Neural cell (in vitro differentiated cells): ENCODE data around the gene SCYL3. TPM values are rescaled to one million over a fixed set of nuclear protein-coding genes. Genes with fewer than 3 reads are reported as not detected.

Source experiments
- H2AFZ ChIP-seq: fragments of 200-600, 300-800 bp; sonication (generic), shearing (Covaris generic); 2 replicates; pipeline ENCODE4 v1.6.0; 2014; ENCODE audit warnings: low read depth, mild to moderate bottlenecking, antibody characterized with exemption, low read length, moderate library complexity
- H3F3A ChIP-seq: fragments of 200-600 bp; shearing (Covaris generic); 2 replicates; pipeline ENCODE4 v1.6.1; 2016; ENCODE audit warnings: mild to moderate bottlenecking, moderate library complexity, mixed read lengths, antibody characterized with exemption, low read length; ENCODE audit not compliant: insufficient read depth, poor library complexity, severe bottlenecking
- H3K27ac ChIP-seq: fragments of 200-600, 300-800 bp; sonication (generic), shearing (Covaris generic); 2 replicates; pipeline ENCODE4 v1.5.1; 2014; ENCODE audit warnings: mild to moderate bottlenecking, low read length, moderate library complexity
- H3K27me3 ChIP-seq: fragments of 300-800, 200-600 bp; sonication (generic), shearing (Covaris generic); 2 replicates; pipeline ENCODE4 v1.6.0; 2014; ENCODE audit warnings: mild to moderate bottlenecking, low read depth, low read length, moderate library complexity; ENCODE audit not compliant: insufficient read depth
- H3K36me3 ChIP-seq: fragments of 300-800, 200-600 bp; sonication (generic), shearing (Covaris generic); 2 replicates; pipeline ENCODE4 v1.5.1; 2014; ENCODE audit warnings: mild to moderate bottlenecking, antibody characterized with exemption, low read length, moderate library complexity; ENCODE audit not compliant: insufficient read depth
- H3K4me2 ChIP-seq: fragments of 300-800, 200-600 bp; sonication (generic), shearing (Covaris generic); 2 replicates; pipeline ENCODE4 v1.6.0; 2014; ENCODE audit warnings: mild to moderate bottlenecking, low read length
- H3K4me3 ChIP-seq: fragments of 300-800, 200-600 bp; sonication (generic), shearing (Covaris generic); 2 replicates; pipeline ENCODE4 v1.5.1; 2014; ENCODE audit warnings: mild to moderate bottlenecking, low read length, moderate library complexity
- H3K79me2 ChIP-seq: fragments of 200-600 bp; shearing (Covaris generic); replicated peaks from 2 replicates; pipeline ENCODE4 v1.6.0; 2014; ENCODE audit warnings: mild to moderate bottlenecking, low read length, moderate library complexity; ENCODE audit not compliant: insufficient read depth
- H3K9ac ChIP-seq: fragments of 300-800, 200-600 bp; sonication (generic), shearing (Covaris generic); 2 replicates; pipeline ENCODE4 v1.6.1; 2016; ENCODE audit warnings: mild to moderate bottlenecking, low read length, mixed read lengths
- H3K9me2 ChIP-seq: fragments of 200-600 bp; shearing (Covaris generic); 2 replicates; pipeline ENCODE4 v1.6.1; 2016; ENCODE audit warnings: mild to moderate bottlenecking, low read length, mixed read lengths; ENCODE audit not compliant: insufficient read depth
- H3K9me3 ChIP-seq: fragments of 200-600, 300-800 bp; sonication (generic), shearing (Covaris generic); 2 replicates; pipeline ENCODE4 v1.6.1; 2016; ENCODE audit warnings: mild to moderate bottlenecking, mixed run types, low read length, moderate library complexity, mixed read lengths
- H4K20me1 ChIP-seq: fragments of 200-600 bp; shearing (Covaris generic); 2 replicates; pipeline ENCODE4 v1.6.1; 2016; ENCODE audit warnings: mild to moderate bottlenecking, mixed run types; ENCODE audit not compliant: insufficient read depth
- EP300 ChIP-seq: fragments of 450-650 bp; conservative IDR thresholded peaks from 2 replicates; pipeline ENCODE4 v1.6.1; 2014; ENCODE audit warnings: antibody characterized with exemption, mild to moderate bottlenecking, moderate library complexity; ENCODE audit not compliant: poor library complexity, severe bottlenecking
- EZH2 ChIP-seq: fragments of 200-600, 300-800 bp; shearing (Covaris generic), sonication (generic); IDR thresholded peaks from 2 replicates; pipeline ENCODE4 v1.6.1; 2014; ENCODE audit warnings: antibody characterized with exemption, low read length, borderline replicate concordance, mild to moderate bottlenecking; ENCODE audit not compliant: insufficient read depth, poor library complexity, severe bottlenecking
- MXI1 ChIP-seq: fragments of 450-650 bp; conservative IDR thresholded peaks from 2 replicates; pipeline ENCODE4 v1.6.1; 2014; ENCODE audit warnings: antibody characterized with exemption, mild to moderate bottlenecking; ENCODE audit not compliant: poor library complexity, severe bottlenecking
- POLR2AphosphoS5 ChIP-seq: IDR thresholded peaks from 2 replicates; pipeline ENCODE4 v1.6.1; 2012
- RAD21 ChIP-seq: fragments of 450-650 bp; conservative IDR thresholded peaks from 2 replicates; pipeline ENCODE4 v1.6.1; 2014; ENCODE audit warnings: antibody characterized with exemption, mild to moderate bottlenecking, moderate library complexity
- SMC3 ChIP-seq: fragments of 450-650 bp; conservative IDR thresholded peaks from 2 replicates; pipeline ENCODE4 v1.6.1; 2014; ENCODE audit warnings: antibody characterized with exemption, mild to moderate bottlenecking, moderate library complexity; ENCODE audit not compliant: poor library complexity
- TAF1 ChIP-seq: IDR thresholded peaks from 2 replicates; pipeline ENCODE4 v1.6.1; 2012; ENCODE audit warnings: low read depth
- polyA plus RNA-seq: library from polyadenylated mRNA; depleted of rRNA; stranded (reverse); fragments of >200 nt; gene quantifications from 2 replicates; pipeline ENCODE4 v1.2.3, GENCODE V29; 2014
- TF ChIP-seq, protein P1 (sequence below): fragments of 450-650 bp; IDR thresholded peaks from 2 replicates; pipeline ENCODE4 v1.5.1; 2014; ENCODE audit warnings: antibody characterized with exemption, mild to moderate bottlenecking, moderate library complexity; ENCODE audit not compliant: poor library complexity, severe bottlenecking
- TF ChIP-seq, protein P2 (sequence below): IDR thresholded peaks from 2 replicates; pipeline ENCODE4 v1.6.1; 2012; ENCODE audit warnings: borderline replicate concordance

Gene SCYL3
- polyA plus RNA-seq, 1 donor from 2014 or later, result 13.1 TPM

DNA sequence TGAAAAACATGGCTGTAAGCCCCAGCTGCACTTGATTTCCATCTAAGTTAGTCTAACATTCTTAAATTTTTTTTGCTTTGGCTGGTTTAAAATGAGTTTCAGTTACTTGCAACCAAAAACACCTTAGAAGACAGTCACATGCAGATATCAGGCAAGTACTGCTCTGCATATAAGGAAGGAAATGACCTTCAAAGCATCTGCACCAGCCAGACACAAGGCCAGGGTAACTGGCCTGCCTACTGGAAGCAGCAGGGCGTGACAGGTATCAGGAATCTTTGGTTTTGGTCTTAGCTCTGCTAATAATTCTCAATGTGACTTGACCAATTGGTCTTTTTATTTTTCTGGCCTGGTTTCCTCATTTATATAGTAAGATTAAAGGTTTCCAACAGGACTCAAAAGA is 33.5 kb downstream of the SCYL3 start:
- no peaks in the 10 kb centered on the region for H3F3A ChIP-seq

DNA sequence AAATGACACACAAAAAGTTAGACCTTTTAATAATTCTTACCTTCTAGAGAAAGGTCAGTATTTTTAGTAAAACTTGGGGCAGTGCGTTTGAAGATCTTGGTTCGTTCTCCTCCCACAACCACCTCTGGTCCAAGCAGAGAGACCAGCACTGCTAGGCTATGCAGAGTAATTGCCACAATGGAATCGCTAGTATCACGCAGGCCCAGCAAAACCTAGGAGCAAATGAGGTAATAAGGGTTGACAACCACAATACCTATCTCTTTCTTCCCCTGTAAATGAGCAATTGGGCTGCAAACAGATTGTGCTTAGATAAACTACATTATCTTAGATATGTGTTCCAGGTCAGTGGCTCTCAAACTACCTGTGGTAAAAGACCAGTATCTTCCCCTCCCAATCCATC is 34.7 kb downstream of the SCYL3 start:
- Histone ChIP-seq H3K27ac (no peak overlapping the region), H3F3A (no peaks in the 10 kb centered on the region), H3K9me2 (no peaks in the 10 kb centered on the region), H3K4me3 (no peak overlapping the region), H4K20me1 (no peaks in the 10 kb centered on the region), H3K4me2 (no peak overlapping the region), H3K27me3 (no peaks in the 10 kb centered on the region), H2AFZ (no peak overlapping the region), H3K9ac (no peak overlapping the region), H3K36me3 (peaks cover 13% of the 10 kb centered on the region), H3K9me3 (no peaks in the 10 kb centered on the region), H3K79me2 (no peaks in the 10 kb centered on the region)
- TF ChIP-seq POLR2AphosphoS5 (no peak), TAF1 (no peak), EZH2 (no peak), SMC3 (no peak), EP300 (no peak), RAD21 (no peak), MXI1 (no peak)
- TF ChIP-seq, protein P1, sequence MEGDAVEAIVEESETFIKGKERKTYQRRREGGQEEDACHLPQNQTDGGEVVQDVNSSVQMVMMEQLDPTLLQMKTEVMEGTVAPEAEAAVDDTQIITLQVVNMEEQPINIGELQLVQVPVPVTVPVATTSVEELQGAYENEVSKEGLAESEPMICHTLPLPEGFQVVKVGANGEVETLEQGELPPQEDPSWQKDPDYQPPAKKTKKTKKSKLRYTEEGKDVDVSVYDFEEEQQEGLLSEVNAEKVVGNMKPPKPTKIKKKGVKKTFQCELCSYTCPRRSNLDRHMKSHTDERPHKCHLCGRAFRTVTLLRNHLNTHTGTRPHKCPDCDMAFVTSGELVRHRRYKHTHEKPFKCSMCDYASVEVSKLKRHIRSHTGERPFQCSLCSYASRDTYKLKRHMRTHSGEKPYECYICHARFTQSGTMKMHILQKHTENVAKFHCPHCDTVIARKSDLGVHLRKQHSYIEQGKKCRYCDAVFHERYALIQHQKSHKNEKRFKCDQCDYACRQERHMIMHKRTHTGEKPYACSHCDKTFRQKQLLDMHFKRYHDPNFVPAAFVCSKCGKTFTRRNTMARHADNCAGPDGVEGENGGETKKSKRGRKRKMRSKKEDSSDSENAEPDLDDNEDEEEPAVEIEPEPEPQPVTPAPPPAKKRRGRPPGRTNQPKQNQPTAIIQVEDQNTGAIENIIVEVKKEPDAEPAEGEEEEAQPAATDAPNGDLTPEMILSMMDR, result no peak
- TF ChIP-seq, protein P2, sequence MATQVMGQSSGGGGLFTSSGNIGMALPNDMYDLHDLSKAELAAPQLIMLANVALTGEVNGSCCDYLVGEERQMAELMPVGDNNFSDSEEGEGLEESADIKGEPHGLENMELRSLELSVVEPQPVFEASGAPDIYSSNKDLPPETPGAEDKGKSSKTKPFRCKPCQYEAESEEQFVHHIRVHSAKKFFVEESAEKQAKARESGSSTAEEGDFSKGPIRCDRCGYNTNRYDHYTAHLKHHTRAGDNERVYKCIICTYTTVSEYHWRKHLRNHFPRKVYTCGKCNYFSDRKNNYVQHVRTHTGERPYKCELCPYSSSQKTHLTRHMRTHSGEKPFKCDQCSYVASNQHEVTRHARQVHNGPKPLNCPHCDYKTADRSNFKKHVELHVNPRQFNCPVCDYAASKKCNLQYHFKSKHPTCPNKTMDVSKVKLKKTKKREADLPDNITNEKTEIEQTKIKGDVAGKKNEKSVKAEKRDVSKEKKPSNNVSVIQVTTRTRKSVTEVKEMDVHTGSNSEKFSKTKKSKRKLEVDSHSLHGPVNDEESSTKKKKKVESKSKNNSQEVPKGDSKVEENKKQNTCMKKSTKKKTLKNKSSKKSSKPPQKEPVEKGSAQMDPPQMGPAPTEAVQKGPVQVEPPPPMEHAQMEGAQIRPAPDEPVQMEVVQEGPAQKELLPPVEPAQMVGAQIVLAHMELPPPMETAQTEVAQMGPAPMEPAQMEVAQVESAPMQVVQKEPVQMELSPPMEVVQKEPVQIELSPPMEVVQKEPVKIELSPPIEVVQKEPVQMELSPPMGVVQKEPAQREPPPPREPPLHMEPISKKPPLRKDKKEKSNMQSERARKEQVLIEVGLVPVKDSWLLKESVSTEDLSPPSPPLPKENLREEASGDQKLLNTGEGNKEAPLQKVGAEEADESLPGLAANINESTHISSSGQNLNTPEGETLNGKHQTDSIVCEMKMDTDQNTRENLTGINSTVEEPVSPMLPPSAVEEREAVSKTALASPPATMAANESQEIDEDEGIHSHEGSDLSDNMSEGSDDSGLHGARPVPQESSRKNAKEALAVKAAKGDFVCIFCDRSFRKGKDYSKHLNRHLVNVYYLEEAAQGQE, result no peak

More for the DNA sequence above, 33.5 kb downstream of the SCYL3 start:
- Histone ChIP-seq H3K9ac (no peak overlapping the region), H3K27ac (no peak overlapping the region), H3K9me3 (no peaks in the 10 kb centered on the region), H3K4me3 (no peak overlapping the region), H2AFZ (no peak overlapping the region), H3K4me2 (no peak overlapping the region), H3K79me2 (no peaks in the 10 kb centered on the region), H4K20me1 (no peaks in the 10 kb centered on the region), H3K27me3 (no peaks in the 10 kb centered on the region), H3K36me3 (peaks cover 2% of the 10 kb centered on the region), H3K9me2 (no peaks in the 10 kb centered on the region)
- TF ChIP-seq, protein P2, result no peak
- TF ChIP-seq, protein P1, result no peak
- no peak for TF ChIP-seq EP300
- TF ChIP-seq RAD21, result no peak
- no peak for TF ChIP-seq TAF1
- no peak for TF ChIP-seq SMC3
- no peak for TF ChIP-seq POLR2AphosphoS5
- no peak for TF ChIP-seq EZH2
- no peak for TF ChIP-seq MXI1
